ENCODE data around the gene RPS6KB2. TPM values are rescaled to one million over a fixed set of nuclear protein-coding genes. Genes with fewer than 3 reads are reported as not detected.
"Not testable (repeated sequence)": the region's sequence is repeated elsewhere in the genome, so short reads cannot be mapped to it uniquely, and the experiment has no call there.

The RPS6KB2 gene
- total RNA-seq, 2 donors from 2014 or later, result 55.0 to 56.1 TPM

DNA sequence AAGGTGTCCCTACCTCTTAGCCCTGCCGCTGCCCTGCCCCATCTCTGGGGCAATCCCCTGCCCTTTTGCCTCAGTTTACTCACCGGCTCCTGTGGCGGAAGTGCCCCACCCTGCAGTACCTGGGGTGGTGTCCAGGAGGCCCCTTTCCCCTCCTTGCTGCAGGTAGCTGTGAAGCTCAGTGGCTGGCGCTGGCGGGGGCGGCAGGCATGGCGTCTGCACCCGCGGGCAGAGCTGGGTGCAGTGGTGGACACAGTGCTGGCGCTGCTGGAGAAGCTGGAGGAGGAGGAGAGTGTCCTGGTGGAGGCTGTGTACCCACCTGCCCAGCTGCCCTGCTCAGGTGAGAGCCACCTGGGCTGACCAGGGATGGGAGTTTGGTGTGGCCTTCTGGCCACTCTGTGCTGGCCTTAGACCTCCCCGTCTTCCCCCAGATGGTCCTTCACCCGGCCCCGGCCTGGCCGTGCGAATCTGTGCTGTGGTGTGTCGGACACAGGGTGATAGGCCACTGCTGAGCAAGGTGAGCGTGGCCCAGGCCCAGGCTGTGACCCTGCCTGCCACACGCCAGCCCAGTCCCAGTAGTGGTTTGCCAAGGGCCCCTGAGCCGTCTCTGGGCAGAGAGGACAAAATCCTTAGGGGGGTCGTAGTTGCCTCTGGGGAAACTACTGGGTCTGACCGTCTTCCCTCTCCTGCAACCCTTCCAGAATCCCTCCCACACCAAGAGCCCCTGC is 8.8 kb upstream of the RPS6KB2 start:
- Mint-ChIP-seq H3K36me3 (ENCODE audit: insufficient read depth in 2 of 2) (no peaks in the 10 kb centered on the region), H3K9me3 (no peaks in the 10 kb centered on the region), H3K27ac (no peak overlapping the region), H3K4me1 (ENCODE audit: low read depth) (peaks cover 56% of the 10 kb centered on the region), H3K4me3 (peak overlapping the region; percentile 86 to 88), H3K27me3 (ENCODE audit: low read depth) (no peaks in the 10 kb centered on the region)
- DNase-seq (no peak), ATAC-seq (replicated peaks in 1 of 2) (no peak)

DNA sequence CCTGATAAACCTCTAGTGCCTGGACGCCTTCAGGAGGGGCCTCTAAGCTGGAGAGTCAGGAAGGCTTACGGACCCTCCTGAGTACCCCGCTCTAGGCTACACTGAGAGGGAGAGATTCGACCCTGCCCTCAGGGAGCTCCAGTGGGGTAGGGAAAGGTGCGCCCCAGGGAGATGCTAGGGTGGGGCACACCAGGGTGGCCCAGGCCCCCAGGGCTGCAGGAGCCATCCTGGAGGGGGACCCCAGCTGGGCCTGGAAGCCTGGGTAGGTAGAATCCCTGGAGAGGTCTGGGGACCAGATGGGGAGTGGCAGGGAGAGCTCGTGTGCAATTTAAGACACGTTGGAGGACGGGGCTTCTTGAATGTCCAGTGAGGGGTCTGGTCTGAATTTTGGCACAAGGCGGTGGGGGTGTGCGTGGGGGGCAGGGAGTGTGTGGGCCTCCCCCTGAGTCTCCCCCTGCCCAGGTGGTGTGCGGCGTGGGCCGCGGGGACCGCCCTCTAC is 8.1 kb upstream of the RPS6KB2 start:
- Mint-ChIP-seq H3K36me3 (ENCODE audit: insufficient read depth in 2 of 2) (no peaks in the 10 kb centered on the region), H3K9me3 (no peaks in the 10 kb centered on the region), H3K4me3 (peak overlapping the region; percentile 86 to 88), H3K27me3 (ENCODE audit: low read depth) (no peaks in the 10 kb centered on the region), H3K27ac (no peak overlapping the region), H3K4me1 (ENCODE audit: low read depth) (peaks cover 56% of the 10 kb centered on the region)
- no peak for ATAC-seq (replicated peaks in 1 of 2)
- no peak for DNase-seq

DNA sequence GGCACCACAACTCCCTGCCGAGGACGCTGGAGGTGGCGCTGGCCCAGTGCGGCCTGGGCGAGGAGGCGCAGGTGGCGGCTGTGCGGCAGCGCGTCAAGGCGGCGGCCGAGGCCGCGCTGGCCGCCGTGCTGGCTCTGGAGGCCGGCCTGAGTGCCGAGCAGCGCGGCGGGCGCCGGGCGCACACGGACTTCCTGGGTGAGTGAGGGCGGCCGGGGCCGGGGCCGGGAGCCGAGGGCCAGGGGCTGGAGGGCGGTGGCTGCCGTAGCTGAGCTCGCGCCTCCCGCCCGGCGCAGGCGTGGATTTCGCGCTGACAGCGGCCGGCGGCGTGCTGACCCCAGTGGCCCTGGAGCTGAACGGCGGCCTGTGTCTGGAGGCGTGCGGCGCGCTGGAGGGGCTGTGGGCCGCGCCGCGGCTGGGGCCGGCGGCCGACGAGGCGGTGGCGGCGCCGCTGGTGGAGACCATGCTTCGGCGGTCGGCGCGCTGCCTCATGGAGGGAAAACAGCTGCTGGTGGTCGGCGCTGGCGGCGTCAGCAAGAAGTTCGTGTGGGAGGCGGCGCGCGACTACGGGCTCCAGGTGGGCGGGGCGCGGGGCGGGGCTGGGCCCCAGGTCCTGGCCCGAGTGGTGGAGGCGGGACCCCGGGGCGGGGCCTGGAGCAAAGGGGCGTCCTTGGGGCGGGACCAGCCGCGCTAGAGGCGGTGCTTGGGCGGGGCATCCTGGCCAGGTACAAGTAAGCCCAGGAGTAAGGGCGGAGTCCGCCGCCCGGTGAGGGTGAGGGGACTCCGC is 7.5 kb upstream of the RPS6KB2 start:
- H3K27me3 Mint-ChIP-seq (ENCODE audit: low read depth), result no peaks in the 10 kb centered on the region
- DNase-seq (peak; percentile 97 to 100), ATAC-seq (replicated peaks in 1 of 2) (peak; percentile 91)
- H3K36me3 Mint-ChIP-seq (ENCODE audit: insufficient read depth in 2 of 2), result no peaks in the 10 kb centered on the region
- H3K4me3 Mint-ChIP-seq, result peak overlapping the region; percentile 86 to 88
- H3K4me1 Mint-ChIP-seq (ENCODE audit: low read depth), result peaks cover 56% of the 10 kb centered on the region
- H3K9me3 Mint-ChIP-seq, result no peaks in the 10 kb centered on the region
- no peak overlapping the region for H3K27ac Mint-ChIP-seq

DNA sequence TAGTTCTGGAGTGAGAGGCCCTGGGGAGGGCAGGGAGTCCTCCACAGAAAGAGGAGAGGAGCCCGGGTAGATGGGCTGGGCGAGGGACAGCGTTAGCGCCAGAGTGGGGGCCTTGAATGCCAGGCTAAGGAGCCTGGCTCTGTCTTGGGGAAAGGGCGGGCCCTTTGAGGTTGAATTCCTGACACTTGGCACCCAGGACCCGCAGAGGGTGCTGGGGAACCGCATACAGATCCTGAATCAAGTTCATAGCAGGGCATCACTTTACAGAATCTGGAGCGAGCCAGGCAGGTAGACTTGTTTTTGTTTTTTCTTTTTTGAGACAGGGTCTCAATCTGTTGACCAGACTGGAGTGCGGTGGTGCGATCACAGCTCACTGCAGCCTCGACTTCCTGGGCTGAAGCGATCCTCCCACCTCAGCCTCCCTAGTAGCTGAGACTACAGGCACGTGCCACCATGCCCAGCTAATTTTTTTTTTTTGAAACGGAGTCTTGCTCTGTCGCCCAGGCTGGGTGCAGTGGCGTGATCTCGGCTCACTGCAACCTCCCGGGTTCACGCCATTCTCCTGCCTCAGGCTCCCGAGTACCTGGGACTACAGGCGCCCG is 6.8 kb upstream of the RPS6KB2 start:
- H3K4me3 Mint-ChIP-seq, result peak overlapping the region; percentile 74 to 83
- H3K36me3 Mint-ChIP-seq (ENCODE audit: insufficient read depth in 2 of 2), result no peaks in the 10 kb centered on the region
- H3K4me1 Mint-ChIP-seq (ENCODE audit: low read depth), result peaks cover 51% of the 10 kb centered on the region
- ATAC-seq (replicated peaks in 1 of 2) (no peak), DNase-seq (no peak)
- no peaks in the 10 kb centered on the region for H3K9me3 Mint-ChIP-seq
- no peak overlapping the region for H3K27ac Mint-ChIP-seq
- H3K27me3 Mint-ChIP-seq (ENCODE audit: low read depth), result no peaks in the 10 kb centered on the region

DNA sequence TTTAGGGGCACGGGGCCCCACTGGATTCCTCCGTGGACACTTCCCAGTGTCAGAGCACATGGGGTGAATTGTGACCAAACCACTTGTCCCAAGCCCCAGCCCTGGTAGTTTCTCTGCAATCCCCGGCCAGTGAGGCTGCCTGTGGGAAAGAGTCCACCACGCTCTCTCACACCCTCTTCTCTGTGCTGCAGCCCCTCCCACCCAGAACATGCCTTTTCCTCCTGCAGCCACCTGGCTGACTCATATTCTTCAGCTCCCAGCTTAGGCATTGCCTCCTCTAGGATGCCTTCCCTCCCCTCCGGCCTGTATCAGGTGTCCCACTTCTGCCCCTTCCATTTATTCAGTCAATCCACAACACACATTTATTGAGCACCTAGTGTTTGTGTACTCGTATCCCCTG is 5.4 kb upstream of the RPS6KB2 start:
- no peaks in the 10 kb centered on the region for H3K36me3 Mint-ChIP-seq (ENCODE audit: insufficient read depth in 2 of 2)
- peaks cover 51% of the 10 kb centered on the region for H3K4me1 Mint-ChIP-seq (ENCODE audit: low read depth)
- no peaks in the 10 kb centered on the region for H3K27me3 Mint-ChIP-seq (ENCODE audit: low read depth)
- H3K4me3 Mint-ChIP-seq, result no peak overlapping the region
- H3K9me3 Mint-ChIP-seq, result no peaks in the 10 kb centered on the region
- no peak overlapping the region for H3K27ac Mint-ChIP-seq
- no peak for ATAC-seq (replicated peaks in 1 of 2)
- DNase-seq, result no peak

DNA sequence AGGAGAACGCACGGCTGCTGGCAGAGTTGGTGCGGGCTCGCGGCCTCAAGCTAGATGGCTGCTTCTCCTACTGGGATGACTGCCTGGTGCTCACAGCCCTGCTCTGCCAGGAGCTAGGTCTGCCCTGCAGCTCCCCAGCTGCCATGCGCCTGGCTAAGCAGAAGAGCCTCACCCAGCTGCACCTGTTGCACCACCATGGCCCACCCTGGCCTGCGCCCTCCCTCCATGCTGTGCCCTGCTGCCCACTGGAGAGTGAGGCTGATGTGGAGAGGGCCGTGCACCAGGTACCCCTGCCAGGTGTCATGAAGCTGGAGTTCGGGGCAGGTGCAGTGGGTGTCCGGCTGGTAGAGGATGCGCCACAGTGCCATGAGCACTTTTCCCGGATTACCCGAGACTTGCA is 4.8 kb upstream of the RPS6KB2 start:
- peaks cover 46% of the 10 kb centered on the region for H3K4me1 Mint-ChIP-seq (ENCODE audit: low read depth)
- no peak overlapping the region for H3K27ac Mint-ChIP-seq
- no peaks in the 10 kb centered on the region for H3K9me3 Mint-ChIP-seq
- no peaks in the 10 kb centered on the region for H3K27me3 Mint-ChIP-seq (ENCODE audit: low read depth)
- no peak for ATAC-seq (replicated peaks in 1 of 2)
- H3K36me3 Mint-ChIP-seq (ENCODE audit: insufficient read depth in 2 of 2), result no peaks in the 10 kb centered on the region
- no peak overlapping the region for H3K4me3 Mint-ChIP-seq
- no peak for DNase-seq

DNA sequence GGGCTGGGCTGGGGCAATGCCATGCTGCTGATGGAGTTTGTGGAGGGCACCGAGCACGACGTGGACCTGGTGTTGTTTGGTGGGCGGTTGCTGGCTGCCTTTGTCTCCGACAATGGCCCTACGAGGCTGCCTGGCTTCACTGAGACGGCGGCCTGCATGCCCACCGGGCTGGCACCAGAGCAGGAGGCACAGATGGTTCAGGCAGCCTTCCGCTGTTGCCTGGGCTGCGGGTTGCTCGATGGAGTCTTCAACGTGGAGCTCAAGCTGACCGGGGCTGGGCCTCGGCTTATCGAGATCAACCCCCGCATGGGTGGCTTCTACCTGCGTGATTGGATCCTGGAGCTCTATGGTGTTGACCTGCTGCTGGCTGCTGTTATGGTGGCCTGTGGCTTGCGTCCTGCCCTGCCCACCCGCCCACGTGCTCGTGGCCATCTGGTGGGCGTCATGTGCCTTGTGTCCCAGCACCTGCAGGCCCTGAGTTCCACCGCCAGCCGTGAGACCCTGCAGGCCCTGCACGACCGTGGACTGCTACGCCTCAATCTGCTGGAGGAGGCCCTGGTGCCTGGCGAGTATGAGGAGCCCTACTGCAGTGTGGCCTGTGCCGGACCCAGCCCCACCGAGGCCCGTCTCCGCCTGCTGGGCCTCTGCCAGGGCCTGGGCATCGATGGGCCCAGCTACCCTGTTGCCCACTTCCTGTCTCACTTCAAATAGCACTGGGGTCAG is 4.2 kb upstream of the RPS6KB2 start:
- no peak for ATAC-seq (replicated peaks in 1 of 2)
- Mint-ChIP-seq H3K27me3 (ENCODE audit: low read depth) (no peaks in the 10 kb centered on the region), H3K4me1 (ENCODE audit: low read depth) (peaks cover 42% of the 10 kb centered on the region), H3K27ac (no peak overlapping the region), H3K4me3 (no peak overlapping the region), H3K36me3 (ENCODE audit: insufficient read depth in 2 of 2) (no peaks in the 10 kb centered on the region), H3K9me3 (no peaks in the 10 kb centered on the region)
- DNase-seq, result no peak

DNA sequence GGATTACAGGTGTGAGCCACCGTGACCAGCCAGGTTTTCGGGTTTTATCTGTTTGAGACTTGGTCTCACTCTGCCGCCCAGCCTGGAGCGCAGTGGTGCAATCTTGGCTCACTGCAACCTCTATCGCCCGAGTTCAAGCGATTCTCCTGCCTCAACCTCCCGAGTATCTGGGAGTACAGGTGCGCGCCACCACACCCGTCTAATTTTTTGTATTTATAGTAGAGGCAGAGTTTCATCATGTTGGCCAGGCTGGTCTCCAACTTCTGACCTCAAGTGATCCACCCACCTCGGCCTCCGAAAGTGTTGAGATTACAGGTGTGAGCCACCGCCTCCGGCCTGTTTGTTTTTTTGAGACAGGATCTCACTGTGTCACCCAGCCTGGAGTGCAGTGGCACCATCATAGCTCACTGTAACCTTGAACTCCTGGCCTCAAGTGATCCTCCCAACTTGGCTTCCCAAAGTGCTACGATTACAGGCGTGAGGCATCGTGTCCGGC is 882 bp upstream of the RPS6KB2 start:
- H3K36me3 Mint-ChIP-seq (ENCODE audit: insufficient read depth in 2 of 2), result not testable (repeated sequence)
- peak overlapping the region; percentile 91 to 99 for H3K4me3 Mint-ChIP-seq

DNA sequence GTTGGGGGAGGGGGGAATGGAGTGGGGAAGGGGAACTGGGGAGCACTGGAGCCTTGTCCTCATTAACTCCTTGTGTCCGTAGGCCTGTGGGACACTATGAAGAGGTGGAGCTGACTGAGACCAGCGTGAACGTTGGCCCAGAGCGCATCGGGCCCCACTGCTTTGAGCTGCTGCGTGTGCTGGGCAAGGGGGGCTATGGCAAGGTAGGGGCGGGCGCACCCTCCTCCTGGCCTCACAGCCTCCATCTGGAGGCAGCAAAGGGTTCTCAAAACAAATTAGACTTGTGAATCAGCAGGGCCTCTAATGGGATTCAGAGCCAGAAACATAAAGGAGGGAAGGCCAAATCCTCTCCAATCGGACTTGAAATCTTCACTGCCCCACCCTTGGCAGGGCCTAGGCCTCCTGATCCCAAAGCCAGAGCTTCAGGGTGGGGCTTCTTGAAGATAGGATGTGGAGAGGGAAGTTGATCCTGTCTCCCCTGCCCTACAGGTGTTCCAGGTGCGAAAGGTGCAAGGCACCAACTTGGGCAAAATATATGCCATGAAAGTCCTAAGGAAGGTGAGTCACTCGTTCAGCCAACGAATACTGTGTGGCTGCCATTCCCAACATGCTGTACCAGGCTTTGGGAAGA is 859 bp downstream of the RPS6KB2 start:
- no peaks in the 10 kb centered on the region for H3K9me3 Mint-ChIP-seq
- peak in 1 of 2 donors; percentile 8 for DNase-seq
- H3K27ac Mint-ChIP-seq, result peak overlapping the region; percentile 89
- H3K4me3 Mint-ChIP-seq, result peak overlapping the region; percentile 91 to 99
- peaks cover 58% of the 10 kb centered on the region for H3K4me1 Mint-ChIP-seq (ENCODE audit: low read depth)
- no peak for ATAC-seq (replicated peaks in 1 of 2)
- no peaks in the 10 kb centered on the region for H3K27me3 Mint-ChIP-seq (ENCODE audit: low read depth)
- peaks cover 0 to 7% of the 10 kb centered on the region in 2 donors for H3K36me3 Mint-ChIP-seq (ENCODE audit: insufficient read depth in 2 of 2)

More for the DNA sequence above, 882 bp upstream of the RPS6KB2 start:
- not testable (repeated sequence) for H3K27me3 Mint-ChIP-seq (ENCODE audit: low read depth); H3K9me3 Mint-ChIP-seq
- peak in 1 of 2 donors; percentile 15 for ATAC-seq (replicated peaks in 1 of 2)
- H3K4me1 Mint-ChIP-seq (ENCODE audit: low read depth), result peaks cover 50% of the 10 kb centered on the region
- peak overlapping the region; percentile 96 for H3K27ac Mint-ChIP-seq
- peak in 1 of 2 donors; percentile 41 for DNase-seq

DNA sequence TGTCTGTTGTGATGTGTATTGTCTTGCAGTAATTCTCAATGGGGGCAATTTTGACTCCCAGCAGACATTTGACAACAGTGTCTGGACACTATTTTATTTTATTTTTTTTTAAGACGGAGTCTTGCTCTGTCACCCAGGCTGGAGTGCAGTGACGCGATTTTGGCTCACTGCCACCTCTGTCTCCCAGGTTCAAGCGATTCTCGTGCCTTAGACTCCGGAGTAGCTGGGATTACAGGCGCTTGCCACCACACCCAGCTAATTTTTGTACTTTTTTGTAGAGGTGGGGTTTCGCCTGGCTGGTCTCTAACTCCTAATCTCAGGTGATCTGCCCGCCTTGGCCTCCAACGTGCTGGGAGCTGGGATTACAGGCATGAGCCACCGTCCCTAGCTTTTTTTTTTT is 1.4 kb downstream of the RPS6KB2 start:
- no peak for DNase-seq
- peaks cover 61% of the 10 kb centered on the region for H3K4me1 Mint-ChIP-seq (ENCODE audit: low read depth)
- no peak for ATAC-seq (replicated peaks in 1 of 2)
- H3K27ac Mint-ChIP-seq, result peak overlapping the region; percentile 65
- H3K36me3 Mint-ChIP-seq (ENCODE audit: insufficient read depth in 2 of 2), result peaks cover 0 to 8% of the 10 kb centered on the region in 2 donors
- no peaks in the 10 kb centered on the region for H3K9me3 Mint-ChIP-seq
- H3K4me3 Mint-ChIP-seq, result peak overlapping the region; percentile 91 to 99
- no peaks in the 10 kb centered on the region for H3K27me3 Mint-ChIP-seq (ENCODE audit: low read depth)

DNA sequence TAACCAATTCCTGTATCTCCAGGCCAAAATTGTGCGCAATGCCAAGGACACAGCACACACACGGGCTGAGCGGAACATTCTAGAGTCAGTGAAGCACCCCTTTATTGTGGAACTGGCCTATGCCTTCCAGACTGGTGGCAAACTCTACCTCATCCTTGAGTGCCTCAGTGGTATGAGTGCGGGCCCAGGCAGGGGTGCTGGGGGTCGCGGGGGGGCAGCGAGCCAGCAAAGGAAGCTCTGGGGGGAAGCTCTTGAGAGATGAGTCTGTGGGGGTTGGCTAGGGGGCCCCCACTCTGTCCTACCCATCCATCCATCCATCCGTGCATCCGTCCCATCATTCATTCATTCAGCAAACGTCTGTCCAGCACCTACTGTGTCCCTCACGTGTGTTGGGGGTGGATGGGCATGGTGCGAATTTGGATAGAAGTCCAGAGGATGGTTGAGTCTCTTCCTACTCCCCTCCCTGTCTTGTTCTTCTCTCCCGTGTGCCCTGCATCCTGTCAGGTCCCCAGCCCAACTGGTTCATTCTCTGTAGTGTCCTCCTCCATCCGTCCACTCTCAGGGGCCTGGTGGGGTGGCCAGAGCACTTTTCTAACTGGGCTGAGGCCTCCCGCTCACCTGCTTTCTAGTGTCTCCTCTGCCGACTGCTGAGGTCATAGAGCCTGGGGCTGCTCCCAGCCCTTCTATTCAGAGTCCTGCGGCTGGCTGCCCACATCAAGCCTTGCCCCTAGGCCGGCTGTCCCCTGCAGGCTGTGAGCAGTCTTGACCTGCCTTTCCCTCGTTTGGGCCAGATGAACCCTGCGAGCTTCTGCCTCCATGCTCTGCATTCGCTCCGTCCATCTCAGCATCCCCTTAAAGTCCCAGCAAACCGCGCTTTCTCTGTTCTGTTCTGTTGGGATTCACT is 3.3 kb downstream of the RPS6KB2 start:
- Mint-ChIP-seq H3K36me3 (ENCODE audit: insufficient read depth in 2 of 2) (peaks cover 7 to 16% of the 10 kb centered on the region in 2 donors), H3K4me3 (peak overlapping the region in 1 of 2 donors; percentile 5), H3K4me1 (ENCODE audit: low read depth) (peaks cover 70% of the 10 kb centered on the region), H3K27me3 (ENCODE audit: low read depth) (no peaks in the 10 kb centered on the region), H3K27ac (peak overlapping the region; percentile 69), H3K9me3 (no peaks in the 10 kb centered on the region)
- ATAC-seq (replicated peaks in 1 of 2), result no peak
- no peak for DNase-seq
